Measurements from ENCODE around the gene PRKCZ.

PRKCZ gene

GRCh38 chr1:2155147-2155598 is 105.0 kb downstream of the PRKCZ start:
- Histone ChIP-seq H3K9ac (no peak overlapping the region), H2AFZ (no peak overlapping the region), H3K27me3 (ENCODE audit: control insufficient read depth, insufficient read depth, low read length) (no peaks in the 10 kb centered on the region), H3K4me2 (ENCODE audit: low read length) (no peak overlapping the region), H3K36me3 (ENCODE audit: control insufficient read depth, insufficient read depth, low read length) (no peaks in the 10 kb centered on the region), H3K27ac (no peak overlapping the region), H3K4me1 (no peaks in the 10 kb centered on the region), H3K79me2 (no peaks in the 10 kb centered on the region), H3K9me3 (ENCODE audit: control insufficient read depth, low read length) (no peaks in the 10 kb centered on the region), H3K4me3 (ENCODE audit: low read depth, low read length) (no peak overlapping the region)
- TF ChIP-seq, protein P1, sequence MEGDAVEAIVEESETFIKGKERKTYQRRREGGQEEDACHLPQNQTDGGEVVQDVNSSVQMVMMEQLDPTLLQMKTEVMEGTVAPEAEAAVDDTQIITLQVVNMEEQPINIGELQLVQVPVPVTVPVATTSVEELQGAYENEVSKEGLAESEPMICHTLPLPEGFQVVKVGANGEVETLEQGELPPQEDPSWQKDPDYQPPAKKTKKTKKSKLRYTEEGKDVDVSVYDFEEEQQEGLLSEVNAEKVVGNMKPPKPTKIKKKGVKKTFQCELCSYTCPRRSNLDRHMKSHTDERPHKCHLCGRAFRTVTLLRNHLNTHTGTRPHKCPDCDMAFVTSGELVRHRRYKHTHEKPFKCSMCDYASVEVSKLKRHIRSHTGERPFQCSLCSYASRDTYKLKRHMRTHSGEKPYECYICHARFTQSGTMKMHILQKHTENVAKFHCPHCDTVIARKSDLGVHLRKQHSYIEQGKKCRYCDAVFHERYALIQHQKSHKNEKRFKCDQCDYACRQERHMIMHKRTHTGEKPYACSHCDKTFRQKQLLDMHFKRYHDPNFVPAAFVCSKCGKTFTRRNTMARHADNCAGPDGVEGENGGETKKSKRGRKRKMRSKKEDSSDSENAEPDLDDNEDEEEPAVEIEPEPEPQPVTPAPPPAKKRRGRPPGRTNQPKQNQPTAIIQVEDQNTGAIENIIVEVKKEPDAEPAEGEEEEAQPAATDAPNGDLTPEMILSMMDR (IDR thresholded peaks at IDR 0.05) = no peak

- Histone ChIP-seq H3K4me3 (ENCODE audit: low read depth, low read length) (no peak overlapping the region), H3K9me3 (ENCODE audit: control insufficient read depth, low read length) (no peaks in the 10 kb centered on the region), H3K4me1 (no peaks in the 10 kb centered on the region), H3K4me2 (ENCODE audit: low read length) (no peak overlapping the region), H2AFZ (no peak overlapping the region), H3K9ac (no peak overlapping the region), H3K27ac (no peak overlapping the region), H3K27me3 (ENCODE audit: control insufficient read depth, insufficient read depth, low read length) (no peaks in the 10 kb centered on the region), H3K79me2 (no peaks in the 10 kb centered on the region), H3K36me3 (ENCODE audit: control insufficient read depth, insufficient read depth, low read length) (no peaks in the 10 kb centered on the region)
- TF ChIP-seq, protein P1 (IDR thresholded peaks at IDR 0.05) = no peak
Observed at GRCh38 chr1:2155788-2156187, 105.6 kb downstream of the PRKCZ start.

GRCh38 chr1:2156866-2157265 is 106.7 kb downstream of the PRKCZ start:
- TF ChIP-seq, protein P1 (IDR thresholded peaks at IDR 0.05) = no peak
- H3K9me3 ChIP-seq (ENCODE audit: control insufficient read depth, low read length) = no peaks in the 10 kb centered on the region
- no peaks in the 10 kb centered on the region for H3K27me3 ChIP-seq (ENCODE audit: control insufficient read depth, insufficient read depth, low read length)
- no peak overlapping the region for H3K4me3 ChIP-seq (ENCODE audit: low read depth, low read length)
- no peaks in the 10 kb centered on the region for H3K4me1 ChIP-seq
- no peak overlapping the region for H3K4me2 ChIP-seq (ENCODE audit: low read length)
- no peak overlapping the region for H3K9ac ChIP-seq
- H3K36me3 ChIP-seq (ENCODE audit: control insufficient read depth, insufficient read depth, low read length) = no peaks in the 10 kb centered on the region
- no peaks in the 10 kb centered on the region for H3K79me2 ChIP-seq
- no peak overlapping the region for H3K27ac ChIP-seq
- no peak overlapping the region for H2AFZ ChIP-seq

DNA sequence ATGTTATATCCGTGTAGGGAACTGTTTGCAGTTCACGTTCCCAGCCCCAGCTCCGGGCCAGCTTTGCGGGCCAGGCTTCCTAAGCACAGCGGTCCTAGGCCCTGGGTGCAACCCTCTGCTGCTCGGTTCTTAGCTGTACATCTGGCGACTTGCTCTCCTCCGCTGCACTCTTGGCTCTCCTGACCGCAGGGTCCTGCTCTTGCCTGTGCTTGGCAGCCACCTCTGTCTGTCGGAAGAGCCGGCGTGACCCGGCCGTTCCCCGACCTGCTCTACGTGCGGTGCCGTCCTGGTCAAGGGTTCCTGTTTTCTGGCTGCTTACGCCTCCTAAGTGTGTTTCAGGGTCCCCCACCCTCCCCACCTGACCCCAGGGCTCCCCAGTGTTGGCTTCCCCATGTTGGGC is 107.6 kb downstream of the PRKCZ start:
- H3K79me2 ChIP-seq = no peaks in the 10 kb centered on the region
- TF ChIP-seq, protein P1 (IDR thresholded peaks at IDR 0.05) = no peak
- H3K4me2 ChIP-seq (ENCODE audit: low read length) = no peak overlapping the region
- H3K4me1 ChIP-seq = no peaks in the 10 kb centered on the region
- H3K9ac ChIP-seq = no peak overlapping the region
- H3K4me3 ChIP-seq (ENCODE audit: low read depth, low read length) = no peak overlapping the region
- H3K9me3 ChIP-seq (ENCODE audit: control insufficient read depth, low read length) = no peaks in the 10 kb centered on the region
- no peak overlapping the region for H3K27ac ChIP-seq
- H2AFZ ChIP-seq = no peak overlapping the region
- H3K27me3 ChIP-seq (ENCODE audit: control insufficient read depth, insufficient read depth, low read length) = no peaks in the 10 kb centered on the region
- H3K36me3 ChIP-seq (ENCODE audit: control insufficient read depth, insufficient read depth, low read length) = no peaks in the 10 kb centered on the region

- H3K4me2 ChIP-seq (ENCODE audit: low read length) = no peak overlapping the region
- H3K4me3 ChIP-seq (ENCODE audit: low read depth, low read length) = no peak overlapping the region
- no peaks in the 10 kb centered on the region for H3K79me2 ChIP-seq
- H3K9ac ChIP-seq = no peak overlapping the region
- no peaks in the 10 kb centered on the region for H3K36me3 ChIP-seq (ENCODE audit: control insufficient read depth, insufficient read depth, low read length)
- TF ChIP-seq, protein P1 (IDR thresholded peaks at IDR 0.05) = no peak
- H3K9me3 ChIP-seq (ENCODE audit: control insufficient read depth, low read length) = no peaks in the 10 kb centered on the region
- no peak overlapping the region for H3K27ac ChIP-seq
- no peaks in the 10 kb centered on the region for H3K4me1 ChIP-seq
- H3K27me3 ChIP-seq (ENCODE audit: control insufficient read depth, insufficient read depth, low read length) = no peaks in the 10 kb centered on the region
- no peak overlapping the region for H2AFZ ChIP-seq
Observed at GRCh38 chr1:2158272-2158671, 108.1 kb downstream of the PRKCZ start.

Data from parathyroid adenoma (tissue), 2 donors.